ENCODE data around the gene PRR7.

GRCh38 chr5:177445052-177445916 is 1.3 kb upstream of the PRR7 start:
- TF ChIP-seq CTCF (IDR thresholded peaks at IDR 0.05) (no peak), POLR2A (IDR thresholded peaks at IDR 0.05) (no peak)
